HepG2 (cell line): ENCODE data around the gene CTDNEP1. TPM values are rescaled to one million over a fixed set of nuclear protein-coding genes. Genes with fewer than 3 reads are reported as not detected.

Source experiments
- ATAC-seq: fragments of 200-7000 bp; cut with Tn5 transposase; 3 replicates; pipeline ENCODE4 v1.9.1; 2020; ENCODE audit warnings: mild to moderate bottlenecking, moderate library complexity
- BruUV-seq: library from RNA; stranded (reverse); fragments of 400-500 nt; replicated peaks from 2 replicates; lab custom pipeline; 2021; lab: Mats Ljungman, UMichigan
- CTCF ChIA-PET: fragments of 300-600 bp; formaldehyde crosslinking; extraction: SDS; loops from one replicate; lab custom pipeline; 2021; ENCODE audit warnings: low total read pairs, inconsistent platforms, low intra/inter-chr PET ratio; lab: Yijun Ruan, JAX
- POLR2A ChIA-PET: fragments of 350-600 bp; sonication (Branson Sonifier 250); formaldehyde crosslinking; loops from one replicate; lab custom pipeline; 2020; ENCODE audit warnings: antibody characterized with exemption, inconsistent platforms; lab: Yijun Ruan, JAX
- DNase-seq: peaks from one replicate; pipeline ENCODE4 v3.0.0-alpha.2; 2015; ENCODE audit warnings: low spot score
- FAIRE-seq: peaks from 3 replicates; lab custom pipeline; 2011; peaks lifted over from hg19 to GRCh38; lab: Jason Lieb, UNC
- H2AFZ ChIP-seq: one replicate; pipeline ENCODE4 v1.6.1; 2011; ENCODE audit warnings: low read length, inconsistent platforms
- H3K27ac ChIP-seq: fragments of 300-600 bp; 3 replicates; pipeline ENCODE4 v1.8.0; 2011; ENCODE audit warnings: mixed run types, mild to moderate bottlenecking, mixed read lengths, low read length, inconsistent platforms; ENCODE audit not compliant: insufficient read depth; ENCODE audit errors: extremely low read length
- H3K27me3 ChIP-seq, 2 experiments: fragments of 200-600 bp in 1 of 2; 2 replicates in 1 of 2; 3 replicates in 1 of 2; pipeline versions ENCODE4 v1.6.0 to v1.8.0; 2011; ENCODE audit warnings: low read length in 2 of 2, mild to moderate bottlenecking in 2 of 2, moderate library complexity in 2 of 2, inconsistent platforms in 1 of 2; ENCODE audit not compliant: insufficient read depth in 2 of 2, control insufficient read depth in 1 of 2
- H3K36me3 ChIP-seq, 2 experiments: fragments of 200-600 bp in 1 of 2; replicated peaks in 1 of 2; 2 replicates in 1 of 2; 3 replicates in 1 of 2; pipeline versions ENCODE4 v1.5.1 to v1.8.0; 2011; ENCODE audit warnings: low read length in 2 of 2, inconsistent platforms in 1 of 2; ENCODE audit not compliant: insufficient read depth in 2 of 2, control insufficient read depth in 1 of 2
- H3K4me1 ChIP-seq: 2 replicates; pipeline ENCODE4 v1.5.1; 2012; ENCODE audit warnings: low read length, inconsistent platforms; ENCODE audit not compliant: insufficient read depth
- H3K4me2 ChIP-seq: 2 replicates; pipeline ENCODE4 v1.6.0; 2011; ENCODE audit warnings: low read depth, low read length, inconsistent platforms
- H3K4me3 ChIP-seq, 3 experiments: fragments of 200-600 bp in 1 of 3; sonication (generic), shearing (Covaris generic) in 1 of 3; replicated peaks in 1 of 3; 2 replicates each; pipeline ENCODE4 v1.5.1; 2011 to 2016; ENCODE audit warnings: low read length in 3 of 3, inconsistent platforms in 2 of 3, low read depth in 2 of 3, mild to moderate bottlenecking in 2 of 3, control low read depth in 1 of 3, mixed read lengths in 1 of 3; ENCODE audit not compliant: insufficient read depth in 1 of 3
- H3K79me2 ChIP-seq: one replicate; pipeline ENCODE4 v1.6.1; 2011; ENCODE audit warnings: low read length, inconsistent platforms; ENCODE audit not compliant: insufficient read depth
- H3K9ac ChIP-seq: 2 replicates; pipeline ENCODE4 v1.6.0; 2011; ENCODE audit warnings: mild to moderate bottlenecking, low read depth, low read length, inconsistent platforms; ENCODE audit not compliant: insufficient read depth
- H3K9me3 ChIP-seq: 2 replicates; pipeline ENCODE4 v1.5.1; 2012; ENCODE audit warnings: mild to moderate bottlenecking, low read length
- H4K20me1 ChIP-seq: 2 replicates; pipeline ENCODE4 v1.6.0; 2011; ENCODE audit warnings: inconsistent platforms, mild to moderate bottlenecking, low read length, moderate library complexity; ENCODE audit not compliant: insufficient read depth
- ARNT2 ChIP-seq: sonication (generic); formaldehyde crosslinking; IDR thresholded peaks from 2 replicates; pipeline ENCODE4 v1.8.0; 2022; ENCODE audit warnings: mild to moderate bottlenecking, low read depth, missing genetic modification reagents, moderate library complexity
- ATF7-NPFF ChIP-seq: sonication (generic); formaldehyde crosslinking; IDR thresholded peaks from 2 replicates; pipeline ENCODE4 v1.8.1; 2023; ENCODE audit warnings: mild to moderate bottlenecking, low read depth, missing genetic modification reagents, moderate library complexity
- ATM ChIP-seq: fragments of 450-650 bp; IDR thresholded peaks from 2 replicates; pipeline ENCODE4 v1.7.1; 2017; ENCODE audit warnings: mild to moderate bottlenecking, borderline replicate concordance
- CAMTA2 ChIP-seq: sonication (generic); formaldehyde crosslinking; IDR thresholded peaks from 2 replicates; pipeline ENCODE4 v1.4.0; 2020; ENCODE audit warnings: mild to moderate bottlenecking, missing genetic modification reagents, borderline replicate concordance
- FOXA3 ChIP-seq: IDR thresholded peaks from 2 replicates; pipeline ENCODE4 v1.6.1; 2016; ENCODE audit warnings: missing genetic modification reagents, missing compliant biosample characterization
- GFI1 ChIP-seq: sonication (generic); formaldehyde crosslinking; IDR thresholded peaks from 2 replicates; pipeline ENCODE4 v1.5.0; 2020; ENCODE audit warnings: missing genetic modification reagents, mild to moderate bottlenecking, borderline replicate concordance
- MXI1 ChIP-seq: IDR thresholded peaks from 3 replicates; pipeline ENCODE4 v1.6.1; 2012; ENCODE audit warnings: low read depth, low read length, inconsistent platforms, borderline replicate concordance
- NFRKB ChIP-seq: fragments of 450-650 bp; IDR thresholded peaks from 2 replicates; pipeline ENCODE4 v1.6.1; 2017
- NKX3-1 ChIP-seq: sonication (generic); formaldehyde crosslinking; IDR thresholded peaks from 2 replicates; pipeline ENCODE4 v1.5.0; 2020; ENCODE audit warnings: missing genetic modification reagents
- PHF20 ChIP-seq: sonication (generic); formaldehyde crosslinking; IDR thresholded peaks from 2 replicates; pipeline ENCODE4 v1.5.0; 2020; ENCODE audit warnings: mild to moderate bottlenecking, missing genetic modification reagents
- RBM22 ChIP-seq: fragments of 200-400 bp; formaldehyde crosslinking; optimal IDR thresholded peaks from 2 replicates; pipeline ENCODE3; 2017; ENCODE audit warnings: mild to moderate bottlenecking, low read length, moderate library complexity
- SAP130 ChIP-seq: IDR thresholded peaks from 2 replicates; pipeline ENCODE4 v1.6.1; 2016; ENCODE audit warnings: low read depth
- SIX4 ChIP-seq: sonication (generic); formaldehyde crosslinking; IDR thresholded peaks from 2 replicates; pipeline ENCODE4 v1.4.0; 2020; ENCODE audit warnings: missing genetic modification reagents
- SMARCE1 ChIP-seq: fragments of 450-650 bp; IDR thresholded peaks from 2 replicates; pipeline ENCODE4 v1.6.1; 2017; ENCODE audit warnings: borderline replicate concordance
- SPEN ChIP-seq: sonication (generic); formaldehyde crosslinking; IDR thresholded peaks from 2 replicates; pipeline ENCODE4 v1.5.1; 2020; ENCODE audit warnings: low read depth, mild to moderate bottlenecking, missing genetic modification reagents
- SRF ChIP-seq: IDR thresholded peaks from 2 replicates; pipeline ENCODE4 v1.6.1; 2011; ENCODE audit warnings: mild to moderate bottlenecking, low read depth, low read length, moderate library complexity
- ZBTB20 ChIP-seq: sonication (generic); formaldehyde crosslinking; IDR thresholded peaks from 2 replicates; pipeline ENCODE4 v1.8.1; 2023; ENCODE audit warnings: missing genetic modification reagents, low read depth, mild to moderate bottlenecking, borderline replicate concordance
- ZC3H4 ChIP-seq: sonication (generic); formaldehyde crosslinking; IDR thresholded peaks from 2 replicates; pipeline ENCODE4 v1.4.0; 2020; ENCODE audit warnings: missing genetic modification reagents, borderline replicate concordance
- ZMYM3 ChIP-seq: sonication (generic); formaldehyde crosslinking; IDR thresholded peaks from 2 replicates; pipeline ENCODE4 v1.5.1; 2020; ENCODE audit warnings: mild to moderate bottlenecking, missing genetic modification reagents
- ZNF33B ChIP-seq: sonication (generic); formaldehyde crosslinking; IDR thresholded peaks from 2 replicates; pipeline ENCODE4 v1.5.1; 2020; ENCODE audit warnings: mild to moderate bottlenecking, missing genetic modification reagents
- ZNF777 ChIP-seq: sonication (generic); formaldehyde crosslinking; IDR thresholded peaks from 2 replicates; pipeline ENCODE4 v1.4.0; 2020; ENCODE audit warnings: missing genetic modification reagents
- ZNF839 ChIP-seq: sonication (generic); formaldehyde crosslinking; IDR thresholded peaks from 2 replicates; pipeline ENCODE4 v1.4.0; 2020; ENCODE audit warnings: missing genetic modification reagents, mild to moderate bottlenecking, borderline replicate concordance
- WGBS: methylation state at CpG from one replicate; pipeline ENCODE4 v1.1.6; 2017; ENCODE audit warnings: low lambda C conversion rate; 5-methylcytosine and 5-hydroxymethylcytosine counted together
- in situ Hi-C: cut with HindIII; loops from 2 replicates; pipeline ENCODE4 v1.10.0; 2017; ENCODE audit warnings: low pct_unique_long_range_greater_than_20kb; ENCODE audit not compliant: extremely low pct_ligation_motif_present
- intact Hi-C: fragments of 100-400 bp; cut with micrococcal nuclease; formaldehyde crosslinking; loops from one replicate; pipeline ENCODE4 v1.10.0; 2022; ENCODE audit not compliant: unreplicated experiment
- polyA plus RNA-seq, 8 experiments: library from polyadenylated mRNA; depleted of rRNA in 3 of 8; stranded (reverse) in 7 of 8; unstranded in 1 of 8; fragments of >200 nt; fragmentation: Illumina TruSeq in 4 of 8; extraction: Trizol in 4 of 8; gene quantifications; 2 replicates each; pipeline versions ENCODE4 v1.2.1 to v1.2.3, GENCODE V29; 2011 to 2016; ENCODE audit warnings: low read depth in 4 of 8, missing spikeins in 1 of 8, mixed read lengths in 1 of 8; ENCODE audit not compliant: insufficient read depth in 1 of 8
- total RNA-seq, 5 experiments: library from RNA; depleted of rRNA; stranded (reverse); fragments of >200 nt; fragmentation: Illumina TruSeq; extraction: Trizol; gene quantifications; 2 replicates each; pipeline ENCODE4 v1.2.3, GENCODE V29; 2016; ENCODE audit warnings: low read depth in 1 of 5
- TF ChIP-seq, protein P1 (sequence below): sonication (generic); IDR thresholded peaks from 2 replicates; pipeline ENCODE4 v1.6.1; 2016; ENCODE audit warnings: low read depth, borderline replicate concordance
- TF ChIP-seq, protein P2 (sequence below): sonication (generic); formaldehyde crosslinking; IDR thresholded peaks from 2 replicates; pipeline ENCODE4 v1.5.1; 2020; ENCODE audit warnings: mild to moderate bottlenecking, moderate library complexity, missing genetic modification reagents

CTDNEP1 gene
- total and polyA plus RNA-seq, 2 of the 13 experiments (the other 11 are each of a cell fraction or from before 2014, with no cell fraction given): 19.8 to 118 TPM

GRCh38 chr17:7282752-7283321 lies 31.3 kb upstream of the CTDNEP1 start:
- Histone ChIP-seq H3K36me3 (peaks cover 8 to 9% of the 10 kb centered on the region in 2 experiments; a peak in 4 of 5 replicates), H2AFZ (no peak overlapping the region), H3K27ac (peak overlapping the region; percentile 71), H3K9me3 (no peaks in the 10 kb centered on the region), H3K79me2 (no peaks in the 10 kb centered on the region), H4K20me1 (no peaks in the 10 kb centered on the region), H3K4me3 (peak overlapping the region; percentile 66 to 87 (median 85)), H3K4me1 (peaks cover 38% of the 10 kb centered on the region), H3K27me3 (no peaks in the 10 kb centered on the region), H3K9ac (peak overlapping the region; percentile 80), H3K4me2 (peak overlapping the region; percentile 95)
- FAIRE-seq (peak; percentile 47), ATAC-seq (peak; percentile 12), DNase-seq (peak; percentile 56)
- POLR2A ChIA-PET: interaction anchor here (1.0 to 3.9 kb wide), 14 partner anchors 10 to 274 kb away, joined by 3 to 35 read pairs (median 12); partner anchors contain the start of genes ACADVL, CTDNEP1, DLG4 and ELP5
- intact Hi-C loops (loop anchor here (5.0 kb wide), 1 partner anchor 41 kb away; the partner anchor contains the start of gene GABARAP), in situ Hi-C loops (loop anchor here (10.0 kb wide), 1 partner anchor 238 kb away; the partner anchor contains the start of gene SLC16A11)
- BruUV-seq: no TSS peak
- CTCF ChIA-PET: no interaction called here
- 43% methylated on average over 5 of the region's 6 CpGs for WGBS
- TF ChIP-seq ATF7-NPFF (no peak), RBM22 (no peak), ZNF839 (CRISPR knock-in tag) (no peak), NKX3-1 (no peak), MXI1 (peak; percentile 15; the same call in 1 of the 3 replicates), GFI1 (0 out of 2 replicates have a peak, but pooled peaks have one; percentile 2), NFRKB (no peak), ZNF33B (CRISPR knock-in tag) (no peak), ZC3H4 (CRISPR knock-in tag) (no peak), SRF (peak; percentile 95), SPEN (CRISPR knock-in tag) (no peak), FOXA3 (CRISPR knock-in tag) (peak; percentile 65), SMARCE1 (no peak), CAMTA2 (CRISPR knock-in tag) (no peak), ARNT2 (no peak), ZNF777 (CRISPR knock-in tag) (no peak), PHF20 (CRISPR knock-in tag) (no peak), SAP130 (peak; percentile 45), ATM (no peak), ZMYM3 (CRISPR knock-in tag) (peak; percentile 66; the same call in 1 of the 2 replicates), ZBTB20 (CRISPR knock-in tag) (no peak), SIX4 (no peak)
- TF ChIP-seq, protein P1, sequence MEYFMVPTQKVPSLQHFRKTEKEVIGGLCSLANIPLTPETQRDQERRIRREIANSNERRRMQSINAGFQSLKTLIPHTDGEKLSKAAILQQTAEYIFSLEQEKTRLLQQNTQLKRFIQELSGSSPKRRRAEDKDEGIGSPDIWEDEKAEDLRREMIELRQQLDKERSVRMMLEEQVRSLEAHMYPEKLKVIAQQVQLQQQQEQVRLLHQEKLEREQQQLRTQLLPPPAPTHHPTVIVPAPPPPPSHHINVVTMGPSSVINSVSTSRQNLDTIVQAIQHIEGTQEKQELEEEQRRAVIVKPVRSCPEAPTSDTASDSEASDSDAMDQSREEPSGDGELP: peak; percentile 75; the same call in 1 of the 2 replicates
- TF ChIP-seq, protein P2, sequence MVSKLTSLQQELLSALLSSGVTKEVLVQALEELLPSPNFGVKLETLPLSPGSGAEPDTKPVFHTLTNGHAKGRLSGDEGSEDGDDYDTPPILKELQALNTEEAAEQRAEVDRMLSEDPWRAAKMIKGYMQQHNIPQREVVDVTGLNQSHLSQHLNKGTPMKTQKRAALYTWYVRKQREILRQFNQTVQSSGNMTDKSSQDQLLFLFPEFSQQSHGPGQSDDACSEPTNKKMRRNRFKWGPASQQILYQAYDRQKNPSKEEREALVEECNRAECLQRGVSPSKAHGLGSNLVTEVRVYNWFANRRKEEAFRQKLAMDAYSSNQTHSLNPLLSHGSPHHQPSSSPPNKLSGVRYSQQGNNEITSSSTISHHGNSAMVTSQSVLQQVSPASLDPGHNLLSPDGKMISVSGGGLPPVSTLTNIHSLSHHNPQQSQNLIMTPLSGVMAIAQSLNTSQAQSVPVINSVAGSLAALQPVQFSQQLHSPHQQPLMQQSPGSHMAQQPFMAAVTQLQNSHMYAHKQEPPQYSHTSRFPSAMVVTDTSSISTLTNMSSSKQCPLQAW (CRISPR knock-in tag): 0 out of 2 replicates have a peak, but pooled peaks have one; percentile 1
